CD4-positive, CD25-positive, alpha-beta regulatory T cell (primary cell): ENCODE results near the gene TLX1. TPM values are rescaled to one million over a fixed set of nuclear protein-coding genes. Genes with fewer than 3 reads are reported as not detected.

Source experiments
- ATAC-seq, 2 donors: fragments of 150-1000 bp; cut with Tn5 transposase; one replicate each; pipeline ENCODE4 v1.10.0; 2021; ENCODE audit warnings: low read depth in 2 of 2, moderate number of reproducible peaks in 2 of 2, moderate library complexity in 1 of 2
- DNase-seq, 3 donors: peaks; one replicate each; pipeline versions ENCODE4 v3.0.0 to v3.0.0-alpha.2; 2012 to 2022; ENCODE audit warnings: mixed read lengths in 1 of 3
- H3K27ac ChIP-seq: one replicate; pipeline ENCODE4 v1.7.0; 2013; ENCODE audit warnings: mild to moderate bottlenecking, low read length; ENCODE audit not compliant: insufficient read depth, poor library complexity, severe bottlenecking
- H3K27me3 ChIP-seq: one replicate; pipeline ENCODE4 v1.7.0; 2013; ENCODE audit warnings: low read length; ENCODE audit not compliant: control insufficient read depth, insufficient read depth
- H3K36me3 ChIP-seq: one replicate; pipeline ENCODE4 v1.7.0; 2013; ENCODE audit warnings: mild to moderate bottlenecking, low read length, moderate library complexity; ENCODE audit not compliant: control insufficient read depth, insufficient read depth
- H3K4me1 ChIP-seq: 2 replicates; pipeline ENCODE4 v1.7.0; 2013; ENCODE audit warnings: mild to moderate bottlenecking, low read length; ENCODE audit not compliant: insufficient read depth, control insufficient read depth, poor library complexity, severe bottlenecking
- H3K4me3 ChIP-seq: one replicate; pipeline ENCODE4 v1.7.0; 2013; ENCODE audit warnings: low read depth, mild to moderate bottlenecking, low read length, moderate library complexity
- H3K9me3 ChIP-seq, 2 experiments: 1 replicate in 1 of 2; 2 replicates in 1 of 2; pipeline ENCODE4 v1.7.0; 2013; ENCODE audit warnings: low read length in 2 of 2, mild to moderate bottlenecking in 1 of 2, moderate library complexity in 1 of 2; ENCODE audit not compliant: control insufficient read depth in 2 of 2
- H3K27ac Mint-ChIP-seq, 3 donors: one replicate each; pipeline ENCODE4 v1.8.0; 2020 to 2022; ENCODE audit warnings: mild to moderate bottlenecking in 3 of 3, mixed read lengths in 3 of 3, moderate library complexity in 2 of 3
- H3K27me3 Mint-ChIP-seq: one replicate; pipeline ENCODE4 v1.8.0; 2022; ENCODE audit warnings: mild to moderate bottlenecking, mixed read lengths
- H3K36me3 Mint-ChIP-seq: one replicate; pipeline ENCODE4 v1.8.0; 2020; ENCODE audit warnings: mixed read lengths
- H3K4me1 Mint-ChIP-seq, 4 donors: one replicate each; pipeline ENCODE4 v1.8.0; 2020 to 2022; ENCODE audit warnings: mixed read lengths in 4 of 4, mild to moderate bottlenecking in 1 of 4
- H3K4me3 Mint-ChIP-seq, 4 donors: one replicate each; pipeline ENCODE4 v1.8.0; 2020 to 2022; ENCODE audit warnings: mild to moderate bottlenecking in 4 of 4, mixed read lengths in 4 of 4, moderate library complexity in 3 of 4
- H3K9me3 Mint-ChIP-seq, 7 donors: one replicate each; pipeline ENCODE4 v1.8.0; 2020 to 2022; ENCODE audit warnings: mixed read lengths in 7 of 7, mild to moderate bottlenecking in 3 of 7, moderate library complexity in 2 of 7
- polyA plus RNA-seq, 4 donors: library from polyadenylated mRNA; unstranded; fragments of 300-500 nt; fragmentation: Illumina TruSeq; gene quantifications; one replicate each; pipeline ENCODE4 v1.2.3, GENCODE V29; 2021
- total RNA-seq: library from RNA; stranded (reverse); gene quantifications from one replicate; pipeline ENCODE4 v1.2.3, GENCODE V29; 2022

TLX1 gene
- total and polyA plus RNA-seq, 5 donors from 2014 or later, result not detected

GRCh38 chr10:101136708-101137121 lies 5.6 kb downstream of the TLX1 start:
- Histone ChIP-seq H3K36me3 (no peaks in the 10 kb centered on the region), H3K9me3 (no peaks in the 10 kb centered on the region), H3K4me1 (peaks cover 45% of the 10 kb centered on the region), H3K27me3 (peaks cover 24% of the 10 kb centered on the region), H3K27ac (no peak overlapping the region), H3K4me3 (no peak overlapping the region)
- peaks cover 0 to 2% (median 0%) of the 10 kb centered on the region in 7 donors for H3K9me3 Mint-ChIP-seq
- H3K27ac Mint-ChIP-seq, result no peak overlapping the region
- H3K36me3 Mint-ChIP-seq, result no peaks in the 10 kb centered on the region
- H3K4me1 Mint-ChIP-seq, result peaks cover 0 to 71% (median 26%) of the 10 kb centered on the region in 4 donors
- peaks cover 88% of the 10 kb centered on the region for H3K27me3 Mint-ChIP-seq
- ATAC-seq (no peak), DNase-seq (no peak)
- no peak overlapping the region for H3K4me3 Mint-ChIP-seq

- Mint-ChIP-seq H3K36me3 (no peaks in the 10 kb centered on the region), H3K4me3 (no peak overlapping the region), H3K27ac (no peak overlapping the region), H3K27me3 (peaks cover 90% of the 10 kb centered on the region), H3K4me1 (peaks cover 2 to 71% (median 25%) of the 10 kb centered on the region in 4 donors), H3K9me3 (peaks cover 0 to 2% (median 0%) of the 10 kb centered on the region in 7 donors)
- Histone ChIP-seq H3K4me1 (peaks cover 41% of the 10 kb centered on the region), H3K4me3 (no peak overlapping the region), H3K9me3 (no peaks in the 10 kb centered on the region), H3K27ac (no peak overlapping the region), H3K36me3 (no peaks in the 10 kb centered on the region), H3K27me3 (peaks cover 24% of the 10 kb centered on the region)
- ATAC-seq (no peak), DNase-seq (no peak)
Observed at GRCh38 chr10:101137271-101137670, 6.2 kb downstream of the TLX1 start.

- DNase-seq (no peak), ATAC-seq (no peak)
- Mint-ChIP-seq H3K27ac (no peak overlapping the region), H3K4me3 (peak overlapping the region in 2 of 4 donors; percentile 11 to 15), H3K36me3 (no peaks in the 10 kb centered on the region), H3K4me1 (peaks cover 5 to 63% (median 21%) of the 10 kb centered on the region in 4 donors), H3K27me3 (peaks cover 90% of the 10 kb centered on the region), H3K9me3 (peaks cover 0 to 2% (median 0%) of the 10 kb centered on the region in 7 donors)
- Histone ChIP-seq H3K4me1 (peaks cover 39% of the 10 kb centered on the region), H3K36me3 (no peaks in the 10 kb centered on the region), H3K4me3 (no peak overlapping the region), H3K27me3 (peaks cover 33% of the 10 kb centered on the region), H3K27ac (no peak overlapping the region), H3K9me3 (no peaks in the 10 kb centered on the region)
Observed at GRCh38 chr10:101138788-101139420, 7.8 kb downstream of the TLX1 start.

GRCh38 chr10:101139421-101139911 lies 8.4 kb downstream of the TLX1 start:
- Mint-ChIP-seq H3K27ac (no peak overlapping the region), H3K36me3 (no peaks in the 10 kb centered on the region), H3K4me3 (peak overlapping the region in 2 of 4 donors; percentile 13 to 62), H3K9me3 (peaks cover 0 to 2% (median 0%) of the 10 kb centered on the region in 7 donors), H3K4me1 (peaks cover 5 to 58% (median 21%) of the 10 kb centered on the region in 4 donors), H3K27me3 (peaks cover 92% of the 10 kb centered on the region)
- Histone ChIP-seq H3K27me3 (peaks cover 38% of the 10 kb centered on the region), H3K4me1 (peaks cover 34% of the 10 kb centered on the region), H3K9me3 (no peaks in the 10 kb centered on the region), H3K4me3 (no peak overlapping the region), H3K36me3 (no peaks in the 10 kb centered on the region), H3K27ac (no peak overlapping the region)
- DNase-seq (no peak), ATAC-seq (no peak)

GRCh38 chr10:101140084-101140949 lies 9.2 kb downstream of the TLX1 start:
- Mint-ChIP-seq H3K27ac (no peak overlapping the region), H3K36me3 (no peaks in the 10 kb centered on the region), H3K4me3 (peak overlapping the region in 3 of 4 donors; percentile 40 to 66 (median 50)), H3K4me1 (peaks cover 5 to 50% (median 20%) of the 10 kb centered on the region in 4 donors), H3K9me3 (peaks cover 0 to 2% (median 0%) of the 10 kb centered on the region in 7 donors), H3K27me3 (peaks cover 93% of the 10 kb centered on the region)
- Histone ChIP-seq H3K4me1 (peaks cover 25% of the 10 kb centered on the region), H3K27me3 (peaks cover 46% of the 10 kb centered on the region), H3K9me3 (no peaks in the 10 kb centered on the region), H3K4me3 (no peak overlapping the region), H3K36me3 (no peaks in the 10 kb centered on the region), H3K27ac (no peak overlapping the region)
- DNase-seq (no peak), ATAC-seq (no peak)

GRCh38 chr10:101140950-101141615 lies 10.0 kb downstream of the TLX1 start:
- Mint-ChIP-seq H3K36me3 (no peaks in the 10 kb centered on the region), H3K9me3 (no peaks in the 10 kb centered on the region), H3K4me3 (peak overlapping the region in 2 of 4 donors; percentile 50 to 66), H3K27ac (no peak overlapping the region), H3K27me3 (peaks cover 93% of the 10 kb centered on the region), H3K4me1 (peaks cover 5 to 48% (median 13%) of the 10 kb centered on the region in 4 donors)
- Histone ChIP-seq H3K4me3 (no peak overlapping the region), H3K27me3 (peaks cover 43% of the 10 kb centered on the region), H3K4me1 (peaks cover 21% of the 10 kb centered on the region), H3K27ac (no peak overlapping the region), H3K36me3 (no peaks in the 10 kb centered on the region), H3K9me3 (no peaks in the 10 kb centered on the region)
- ATAC-seq, result no peak
- no peak for DNase-seq
